Measurements from ENCODE around the gene MDM4.

Gene MDM4

DNA sequence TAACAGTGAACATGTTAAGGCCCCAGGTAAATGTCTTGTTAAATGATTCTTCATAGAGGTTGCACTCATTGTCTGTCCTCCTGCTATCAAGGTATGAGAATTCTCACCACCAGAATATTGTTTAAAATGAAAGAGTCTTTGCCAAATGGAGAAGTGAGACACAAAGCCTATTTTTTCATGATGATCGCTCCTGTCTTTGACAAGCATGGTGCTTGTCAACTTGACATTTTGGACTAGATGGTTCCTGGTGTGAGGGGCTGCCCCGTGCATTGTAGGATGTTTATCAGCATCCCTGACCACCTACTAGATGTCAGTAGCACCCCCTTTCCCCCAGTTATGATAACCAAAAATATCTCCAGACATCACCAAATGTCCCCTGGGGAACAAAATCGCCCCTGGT lies 65.6 kb downstream of the MDM4 start:
- DNase-seq, result no peak

DNA sequence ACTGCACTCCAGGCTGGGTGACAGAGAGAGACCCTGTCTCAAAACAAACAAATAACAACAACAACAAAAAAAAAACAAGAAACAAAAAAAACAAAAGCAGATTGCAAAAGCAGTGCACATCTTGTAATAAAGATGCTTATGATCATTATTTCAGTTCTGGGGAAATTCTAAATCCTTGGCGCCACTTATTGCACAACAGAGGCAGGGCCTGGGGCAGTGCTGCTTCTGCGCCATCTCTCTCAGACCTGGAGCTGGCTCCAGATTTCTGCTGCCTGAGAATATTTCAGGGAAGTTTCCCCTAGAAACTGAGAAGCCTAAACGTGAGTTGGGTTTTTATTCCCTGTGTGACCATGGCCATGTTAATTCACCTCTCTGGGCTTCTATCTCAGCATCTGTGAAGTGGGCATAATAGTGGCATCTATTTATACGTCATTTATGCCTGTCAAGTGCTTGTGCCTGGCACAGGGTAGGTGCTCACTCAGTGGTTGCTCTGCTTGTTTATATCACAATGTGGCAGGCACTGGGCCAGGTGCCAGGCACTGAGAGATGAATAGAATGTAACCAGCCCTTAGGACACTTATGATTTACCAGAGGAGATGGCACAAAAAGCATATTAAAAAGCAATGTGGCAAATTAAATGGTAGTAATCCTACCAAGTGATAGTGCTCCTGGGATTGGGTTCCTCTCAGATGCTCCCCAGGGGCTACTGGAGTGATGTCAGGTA lies 67.9 kb downstream of the MDM4 start:
- no peak for DNase-seq

DNA sequence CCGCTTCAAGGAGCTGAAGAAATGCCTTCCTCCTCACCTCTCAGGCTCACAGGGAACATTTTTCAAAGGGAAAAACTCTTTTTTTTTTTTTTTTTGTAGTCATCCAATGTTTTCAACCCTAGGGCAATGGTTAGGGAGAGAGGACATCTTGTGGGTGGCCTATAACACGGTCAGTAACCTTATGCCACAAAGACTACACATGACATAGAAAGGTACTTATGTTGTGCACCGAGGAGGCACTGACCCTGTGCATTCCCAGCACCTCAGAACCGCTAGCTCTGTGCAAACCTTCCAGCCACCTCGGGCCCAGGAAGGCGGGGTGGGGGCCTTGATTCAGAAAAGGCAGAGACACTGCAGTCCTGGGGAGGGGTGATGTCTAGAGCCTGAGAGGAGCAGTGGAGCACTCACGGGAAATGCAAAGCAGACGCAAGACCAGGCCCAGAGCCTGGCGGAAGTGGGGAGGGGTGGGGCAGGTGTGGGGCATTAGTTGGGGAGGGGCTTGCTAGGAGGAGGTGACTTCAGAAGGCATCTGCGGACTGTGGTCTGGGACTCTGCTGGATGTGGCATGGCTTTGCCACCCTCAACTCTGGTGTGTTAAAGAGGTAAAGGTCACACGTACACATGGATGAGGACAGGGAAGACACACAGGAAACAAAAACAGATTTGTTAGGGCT lies 68.6 kb downstream of the MDM4 start:
- DNase-seq, result no peak

DNA sequence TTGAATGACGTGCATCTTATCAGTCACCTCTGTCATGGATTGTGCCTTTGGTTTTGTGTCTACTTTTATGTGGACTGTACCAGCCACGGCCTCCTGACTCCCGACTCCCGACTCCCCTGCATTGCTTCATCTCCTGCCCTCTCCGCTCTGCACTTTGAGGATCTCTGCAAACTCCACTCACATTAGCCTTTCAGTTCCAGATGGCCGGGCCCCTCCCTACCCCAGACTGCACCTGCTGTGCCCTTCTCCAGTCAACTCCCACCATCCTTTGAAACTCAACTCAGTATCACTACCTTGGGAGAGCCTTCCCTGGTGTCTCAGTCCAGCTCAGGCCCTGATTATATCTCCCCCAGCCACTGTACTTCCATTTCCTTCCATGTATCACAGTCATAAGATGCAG lies 71.4 kb downstream of the MDM4 start:
- peak; percentile 41 to 79 for DNase-seq

DNA sequence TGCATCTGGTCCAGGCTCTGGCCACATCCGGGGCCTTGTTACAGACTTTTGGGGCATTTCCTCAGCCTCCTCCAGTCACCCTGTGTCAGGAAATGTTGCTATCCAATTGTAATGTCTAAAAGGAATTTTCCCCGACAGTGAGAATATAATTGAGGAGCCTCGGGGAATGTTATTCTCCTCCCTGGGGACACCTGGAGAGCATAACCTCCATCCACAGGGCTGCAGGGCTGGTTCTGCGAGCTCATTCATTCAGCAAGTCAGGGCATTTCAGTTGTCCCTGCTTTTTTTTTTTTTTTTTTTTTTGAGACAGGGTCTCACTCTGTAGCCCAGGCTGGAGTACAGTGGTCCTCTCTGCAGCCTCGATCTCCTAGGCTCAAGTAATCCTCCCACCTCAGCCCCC lies 72.6 kb downstream of the MDM4 start:
- DNase-seq, result no peak

DNA sequence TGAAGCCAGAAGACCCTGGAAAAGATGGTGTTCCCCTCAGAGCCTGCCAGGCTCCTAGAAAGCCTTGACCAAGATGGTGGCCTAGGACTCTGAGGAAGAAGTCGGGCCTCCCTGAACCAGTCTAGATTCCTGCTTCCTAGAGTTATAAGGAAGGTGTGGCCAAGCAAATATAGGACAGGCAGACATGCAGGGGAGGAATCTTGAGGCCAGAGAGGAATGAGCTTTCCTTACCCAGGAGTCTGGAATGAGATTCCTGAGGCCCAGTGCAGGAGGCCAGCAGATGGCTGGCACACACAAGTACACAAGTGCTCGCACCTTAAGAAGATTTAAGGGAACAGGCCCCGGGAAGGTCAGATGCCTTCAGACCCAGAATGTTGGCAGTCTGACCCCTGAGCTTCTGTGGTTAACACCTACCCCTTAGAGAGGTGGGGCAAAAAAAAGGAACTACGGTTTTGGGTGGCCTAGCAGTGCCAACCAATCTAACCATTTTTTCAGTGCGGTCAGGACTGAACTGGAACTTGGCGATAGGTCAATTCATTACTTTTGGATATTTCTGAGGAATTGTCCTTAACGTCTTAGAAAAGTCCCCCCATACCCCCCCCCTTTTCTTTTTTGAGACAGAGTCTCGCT lies 73.3 kb downstream of the MDM4 start:
- peak in 1 of 2 experiments; percentile 51 for DNase-seq

DNA sequence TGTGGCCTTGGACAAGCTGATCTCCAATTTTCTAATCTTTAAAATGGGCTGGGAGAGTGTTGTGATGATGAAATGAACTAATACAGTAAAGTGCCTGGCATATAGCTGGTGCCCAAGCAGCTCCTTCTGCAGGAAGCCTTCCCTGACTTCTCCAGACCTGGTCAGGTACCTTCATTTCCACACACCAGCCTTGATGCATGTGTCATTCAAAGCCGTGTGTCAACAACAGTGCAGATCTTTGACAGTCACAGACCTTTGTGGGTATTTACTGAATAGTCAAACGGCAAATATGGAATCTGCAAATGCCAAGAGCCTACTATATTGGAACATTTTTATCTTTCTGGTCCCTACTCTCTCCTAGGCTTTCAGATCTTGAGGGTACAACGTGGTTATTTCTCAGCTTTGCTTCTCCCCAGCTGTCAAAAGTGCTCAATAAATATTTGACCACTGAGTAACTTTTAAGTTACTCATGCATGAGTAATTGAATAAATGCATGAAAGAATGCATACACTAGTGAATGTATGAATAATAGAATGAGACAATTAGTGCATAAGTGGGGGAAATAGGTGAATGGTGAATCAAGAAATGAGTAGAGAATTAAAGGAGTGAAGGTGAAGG lies 75.4 kb downstream of the MDM4 start:
- no peak for DNase-seq

DNA sequence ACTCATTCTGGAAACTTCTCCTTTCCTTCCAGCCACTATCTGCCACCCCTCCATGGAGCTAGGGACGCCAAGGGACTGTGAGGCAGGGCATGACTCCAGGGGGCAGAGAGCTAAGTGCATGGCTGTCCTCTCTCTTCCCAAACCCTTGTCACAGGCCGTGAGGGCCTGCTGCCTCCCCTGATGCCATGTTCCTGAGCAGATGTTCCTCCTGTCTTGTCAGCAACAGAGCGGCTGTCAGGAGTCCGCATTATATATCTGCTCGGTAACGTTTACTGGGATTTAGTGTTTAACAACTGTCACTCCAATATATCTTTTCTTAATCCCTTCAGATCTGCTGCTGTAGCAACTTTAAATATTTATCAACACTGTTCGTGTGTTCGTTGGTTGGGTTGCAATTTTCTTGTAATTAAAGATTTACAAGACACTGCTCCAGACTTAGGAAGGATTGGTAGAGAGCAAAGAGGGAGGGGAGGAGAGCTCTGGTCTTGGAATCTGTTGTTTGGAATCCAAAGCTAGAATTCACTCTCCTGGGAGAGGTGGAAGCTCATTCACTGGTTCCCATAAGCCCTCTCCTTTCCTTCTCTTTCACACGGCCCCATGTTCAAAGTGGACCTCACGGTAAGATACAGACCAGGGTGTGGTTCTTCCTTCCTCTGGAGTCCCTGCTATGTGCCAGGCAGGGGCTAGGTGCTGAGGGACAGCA lies 76.2 kb downstream of the MDM4 start:
- peak; percentile 68 to 89 for DNase-seq

DNA sequence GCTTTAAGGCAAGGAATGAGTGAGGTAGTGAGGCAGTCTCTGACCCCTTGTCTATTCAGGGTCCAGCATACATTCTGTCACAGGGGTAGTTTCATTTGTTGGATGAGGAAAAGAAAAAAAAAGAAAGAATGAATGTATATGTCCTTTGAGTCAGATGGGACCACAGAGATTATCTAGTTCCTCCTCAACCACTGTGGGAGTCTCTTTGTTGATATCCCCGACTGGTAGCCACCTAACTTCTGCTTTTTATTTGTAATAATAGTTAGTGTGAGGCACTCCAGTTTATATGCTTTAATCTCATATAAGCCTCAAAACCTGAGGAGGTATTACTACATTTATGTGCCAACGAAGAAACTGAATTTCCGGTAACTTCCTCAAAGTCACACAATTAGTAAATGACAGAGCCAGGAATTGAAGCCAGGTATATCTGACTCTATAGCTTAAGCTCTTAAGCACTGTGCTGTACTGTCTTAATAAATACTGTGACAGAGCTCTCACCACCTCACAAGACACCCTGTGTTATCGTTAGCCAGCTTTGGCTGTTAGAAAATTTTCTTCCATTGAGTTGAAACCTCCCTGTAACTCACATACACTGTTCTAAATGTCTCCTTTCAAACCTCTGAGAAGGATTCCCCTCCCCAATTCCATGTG lies 82.2 kb downstream of the MDM4 start:
- no peak for DNase-seq

DNA sequence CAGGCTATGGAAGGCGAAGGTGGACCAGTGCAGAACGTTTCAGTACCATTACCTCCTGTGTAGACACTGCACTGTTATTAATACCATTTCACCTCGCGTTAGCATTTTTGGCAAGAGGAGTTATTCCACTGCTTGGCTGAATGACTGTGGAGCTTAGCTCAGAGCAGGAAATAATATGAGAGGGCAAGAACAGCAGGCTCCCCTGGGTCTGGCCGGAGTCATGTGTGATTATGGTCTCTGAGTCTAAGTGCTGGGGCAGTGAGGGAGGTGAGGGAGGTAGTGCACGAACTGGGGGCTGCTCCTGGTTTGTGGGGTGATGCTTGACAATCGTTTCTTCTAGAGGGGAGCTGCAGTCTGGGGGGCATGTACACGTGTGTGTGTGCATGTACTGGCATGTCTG lies 82.9 kb downstream of the MDM4 start:
- no peak for DNase-seq

DNA sequence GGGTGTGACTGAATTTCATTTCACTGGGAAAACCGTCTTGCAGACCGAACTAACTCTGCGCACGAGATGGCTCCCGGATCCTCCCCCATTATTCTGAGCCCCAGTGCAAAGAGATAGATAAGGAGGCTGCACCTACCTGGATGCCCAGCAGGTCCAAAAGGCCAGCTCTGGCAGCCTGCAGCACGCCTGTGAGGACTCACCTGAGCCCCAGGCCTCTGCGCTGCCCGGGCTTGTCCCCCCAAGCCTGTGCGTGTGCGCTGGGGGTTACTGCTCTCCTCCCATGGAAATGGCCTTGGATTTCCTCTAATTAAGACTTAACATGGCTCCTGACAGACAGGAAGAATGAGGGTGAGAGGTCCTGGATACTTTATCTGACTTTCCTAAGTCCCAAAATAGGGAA lies 83.4 kb downstream of the MDM4 start:
- DNase-seq, result no peak

DNA sequence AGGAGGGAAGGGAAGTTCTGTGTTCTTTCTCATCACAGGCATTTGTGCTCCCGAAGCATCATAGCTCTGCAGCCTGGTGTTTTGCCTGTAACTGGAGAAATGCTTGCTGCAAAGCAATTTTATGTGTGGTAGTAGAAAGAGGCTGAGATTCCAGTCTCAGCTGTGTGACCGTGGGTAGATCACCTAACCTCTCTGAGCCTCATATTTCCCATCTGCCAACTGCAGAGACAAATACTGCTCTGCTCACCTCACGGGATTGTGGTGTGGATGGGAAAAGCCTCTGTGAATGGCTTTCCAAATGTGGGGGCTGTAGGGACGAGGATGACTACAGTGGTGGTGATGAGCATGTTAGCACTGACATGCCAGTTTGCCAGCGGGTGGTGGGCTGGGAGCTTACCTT lies 84.0 kb downstream of the MDM4 start:
- DNase-seq, result no peak

DNA sequence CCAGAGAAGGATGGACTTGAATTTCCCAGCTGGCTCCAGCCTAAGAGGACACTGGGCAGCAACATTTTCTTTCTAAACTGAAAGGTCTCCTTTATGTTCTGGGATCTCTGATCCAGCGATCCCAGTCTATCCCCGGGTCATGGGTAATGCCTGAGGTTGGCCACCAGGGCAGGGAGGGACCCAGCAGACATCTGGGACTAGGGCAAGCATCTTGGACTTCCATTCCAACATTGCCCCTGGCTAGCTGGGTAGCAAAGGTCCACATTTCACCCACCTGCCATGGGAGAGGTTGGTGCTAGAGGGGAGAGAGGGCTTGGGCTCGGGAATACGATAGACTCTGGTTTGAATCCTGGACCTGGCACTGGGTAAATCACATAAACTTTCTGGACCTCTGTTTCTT lies 84.8 kb downstream of the MDM4 start:
- no peak for DNase-seq

DNA sequence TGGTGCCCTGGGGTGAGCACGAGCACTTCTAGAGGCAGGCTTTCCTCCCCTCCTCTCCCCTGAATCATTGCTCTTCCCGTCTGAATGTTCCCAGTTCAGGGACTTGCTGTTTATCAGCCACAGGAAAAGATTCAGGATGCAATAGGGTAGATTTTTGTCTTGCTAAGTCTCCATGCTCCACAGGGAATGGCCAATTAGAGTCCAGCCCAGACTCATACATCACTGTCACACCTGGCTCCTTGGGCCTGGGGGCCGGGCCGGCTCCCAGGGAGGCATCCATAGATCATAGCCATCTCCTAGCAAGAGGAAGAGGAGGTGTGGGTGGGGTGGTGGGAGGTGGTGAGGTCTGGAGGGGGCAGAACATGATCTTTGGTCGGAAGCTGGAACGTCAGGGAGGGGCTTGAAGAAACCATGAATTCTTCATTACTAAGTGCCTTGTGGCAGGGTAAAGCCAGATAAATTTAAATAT lies 85.9 kb downstream of the MDM4 start:
- no peak for DNase-seq

DNA sequence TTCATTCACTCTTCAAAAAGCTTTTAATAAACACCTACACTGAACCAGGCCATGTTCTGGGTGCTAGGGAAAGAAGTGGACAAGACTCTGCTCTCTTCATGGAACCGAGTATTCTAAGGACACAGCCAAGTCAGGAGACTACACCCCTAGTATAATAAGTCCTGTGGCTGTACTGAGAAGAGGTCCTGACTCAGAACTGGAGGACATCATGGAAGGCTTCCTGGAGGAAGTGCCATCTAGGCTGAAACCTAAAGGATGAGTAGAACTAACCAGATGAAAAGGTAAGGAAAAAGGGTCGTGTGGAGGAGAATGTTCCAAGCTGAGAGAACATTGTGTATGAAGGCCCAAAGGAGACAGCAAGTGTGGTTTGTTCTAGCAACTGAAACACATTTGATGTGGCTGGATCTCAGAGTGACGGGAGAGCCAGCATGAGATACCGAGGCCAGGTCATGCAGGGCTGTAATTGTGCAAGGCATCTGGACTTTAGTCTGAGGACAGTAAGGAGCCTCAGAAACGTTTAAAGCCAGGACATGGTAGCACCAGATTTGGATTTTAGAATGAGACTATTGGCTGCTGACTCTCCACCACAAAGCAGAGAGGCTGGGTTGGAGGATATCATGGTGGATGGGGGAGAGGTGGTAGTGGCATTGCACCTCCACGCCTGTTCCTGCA lies 86.8 kb downstream of the MDM4 start:
- no peak for DNase-seq

DNA sequence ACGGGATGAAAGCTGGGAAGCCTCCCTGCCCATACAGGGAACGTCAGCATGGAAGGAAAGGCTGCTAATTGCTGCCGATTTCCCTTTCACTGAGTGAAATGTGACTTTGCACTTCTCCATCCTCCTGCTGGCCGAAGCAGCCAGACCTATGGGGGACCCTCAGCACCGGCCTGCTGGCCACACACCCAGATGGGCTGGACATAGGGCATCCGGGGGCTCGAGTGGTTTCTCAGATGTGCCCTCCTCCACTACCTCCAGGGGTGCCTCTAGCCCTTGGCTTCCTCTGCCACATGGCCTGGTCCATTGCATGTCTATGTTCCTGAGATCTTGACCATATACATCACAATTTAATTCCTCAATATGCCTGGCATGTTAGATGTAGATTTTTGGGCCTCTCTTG lies 89.6 kb downstream of the MDM4 start:
- no peak for DNase-seq
